Esophagus squamous epithelium (tissue), 5 donors: ENCODE results near the gene CHN2. TPM values are rescaled to one million over a fixed set of nuclear protein-coding genes. Genes with fewer than 3 reads are reported as not detected.

Source experiments
- DNase-seq: peaks from one replicate; lab custom pipeline; 2025; lab: John Stamatoyannopoulos, UW
- H3K27ac ChIP-seq, 4 donors: fragments of 200-600 bp; sonication (generic); one replicate each; pipeline ENCODE4 v1.5.1; 2016 to 2019; ENCODE audit warnings: mild to moderate bottlenecking in 1 of 4
- H3K27me3 ChIP-seq, 4 donors: fragments of 200-600 bp; sonication (generic); 1 replicate in 3 of 4; 2 replicates in 1 of 4; pipeline versions ENCODE4 v1.5.1 to v1.6.0; 2017 to 2021; ENCODE audit warnings: antibody characterized with exemption in 1 of 4
- H3K36me3 ChIP-seq, 3 donors: fragments of 200-600 bp; sonication (generic); one replicate each; pipeline ENCODE4 v1.5.1; 2016 to 2019
- H3K4me1 ChIP-seq, 3 donors: fragments of 200-600 bp; sonication (generic); one replicate each; pipeline ENCODE4 v1.5.1; 2017 to 2019
- H3K4me3 ChIP-seq, 4 donors: fragments of 200-600 bp; sonication (generic); 1 replicate in 3 of 4; 2 replicates in 1 of 4; pipeline ENCODE4 v1.5.1; 2016 to 2019; ENCODE audit warnings: mild to moderate bottlenecking in 2 of 4, moderate library complexity in 1 of 4
- H3K9me3 ChIP-seq, 3 donors: fragments of 200-600 bp; sonication (generic); one replicate each; pipeline ENCODE4 v1.5.1; 2016 to 2019
- POLR2A ChIP-seq, 4 donors: fragments of 450-650 bp; IDR thresholded peaks; one replicate each; pipeline ENCODE4 v1.6.1; 2017; ENCODE audit warnings: antibody characterized with exemption in 4 of 4, mild to moderate bottlenecking in 4 of 4, moderate library complexity in 3 of 4
- WGBS, 2 donors: methylation state at CpG; one replicate each; pipeline ENCODE4 v1.1.5; 2018; 5-methylcytosine and 5-hydroxymethylcytosine counted together
- intact Hi-C: fragments of 100-400 bp; cut with DNase I; formaldehyde crosslinking; loops from one replicate; pipeline ENCODE4 v1.15.0; 2022
- total RNA-seq, 4 donors: library from RNA; depleted of rRNA; stranded (reverse); fragments of >200 nt; gene quantifications; one replicate each; pipeline ENCODE4 v1.1.0, GENCODE V29; 2016
- TF ChIP-seq, protein P1 (sequence below), 6 experiments: fragments of 450-650 bp in 4 of 6; fragments of 200-600 bp in 2 of 6; sonication (generic) in 2 of 6; IDR thresholded peaks; one replicate each; pipeline ENCODE4 v1.5.1; 2016 to 2019; ENCODE audit warnings: antibody characterized with exemption in 6 of 6, mild to moderate bottlenecking in 4 of 6, moderate library complexity in 4 of 6
- donor health status: DM: yes; HTN: yes; CAD: no.

The CHN2 gene
- total RNA-seq, 4 donors from 2014 or later: 0.08 to 8.6 (median 1.7) TPM

DNA sequence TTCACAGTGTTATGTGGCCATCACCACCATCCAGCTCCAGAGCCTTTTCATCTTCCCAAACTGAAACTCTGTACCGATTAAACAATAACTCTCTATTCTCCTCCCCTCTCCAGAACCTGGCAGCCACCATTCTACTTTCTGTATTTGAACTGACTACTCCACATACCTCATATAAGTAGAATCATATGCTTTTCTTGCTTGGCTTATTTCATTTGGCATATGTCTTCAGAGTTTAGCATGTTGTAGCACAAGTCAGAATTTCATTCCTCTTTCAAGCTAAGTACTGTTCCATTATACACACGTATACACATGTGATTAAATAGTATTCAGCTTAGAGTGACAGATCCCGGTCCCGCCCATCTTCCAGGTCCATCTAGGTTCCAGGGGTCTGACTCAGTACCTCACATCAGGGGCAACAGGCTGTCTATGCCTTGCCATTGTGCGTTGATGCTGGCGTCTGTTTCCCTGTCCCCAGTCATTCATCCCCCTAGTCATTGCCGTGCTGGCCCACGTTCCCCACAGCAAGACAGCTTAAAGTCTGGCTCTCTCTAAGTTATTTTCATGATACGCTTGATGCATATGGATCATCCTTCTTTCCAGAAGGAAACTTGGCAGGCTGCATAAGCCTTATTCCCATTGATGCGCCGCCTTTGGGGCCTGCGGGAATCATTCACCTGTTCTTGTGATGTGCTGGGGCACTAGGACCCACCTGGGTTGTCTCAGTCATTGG lies 108.3 kb downstream of the CHN2 start:
- 88 to 89% methylated on average over 12 of the region's 12 CpGs for WGBS, 2 donors
- Histone ChIP-seq H3K4me1 (no peaks in the 10 kb centered on the region), H3K4me3 (no peak overlapping the region), H3K36me3 (no peaks in the 10 kb centered on the region), H3K27ac (no peak overlapping the region), H3K9me3 (no peaks in the 10 kb centered on the region), H3K27me3 (no peaks in the 10 kb centered on the region)
- no peak for TF ChIP-seq POLR2A (IDR thresholded peaks at IDR 0.05)
- TF ChIP-seq, protein P1, sequence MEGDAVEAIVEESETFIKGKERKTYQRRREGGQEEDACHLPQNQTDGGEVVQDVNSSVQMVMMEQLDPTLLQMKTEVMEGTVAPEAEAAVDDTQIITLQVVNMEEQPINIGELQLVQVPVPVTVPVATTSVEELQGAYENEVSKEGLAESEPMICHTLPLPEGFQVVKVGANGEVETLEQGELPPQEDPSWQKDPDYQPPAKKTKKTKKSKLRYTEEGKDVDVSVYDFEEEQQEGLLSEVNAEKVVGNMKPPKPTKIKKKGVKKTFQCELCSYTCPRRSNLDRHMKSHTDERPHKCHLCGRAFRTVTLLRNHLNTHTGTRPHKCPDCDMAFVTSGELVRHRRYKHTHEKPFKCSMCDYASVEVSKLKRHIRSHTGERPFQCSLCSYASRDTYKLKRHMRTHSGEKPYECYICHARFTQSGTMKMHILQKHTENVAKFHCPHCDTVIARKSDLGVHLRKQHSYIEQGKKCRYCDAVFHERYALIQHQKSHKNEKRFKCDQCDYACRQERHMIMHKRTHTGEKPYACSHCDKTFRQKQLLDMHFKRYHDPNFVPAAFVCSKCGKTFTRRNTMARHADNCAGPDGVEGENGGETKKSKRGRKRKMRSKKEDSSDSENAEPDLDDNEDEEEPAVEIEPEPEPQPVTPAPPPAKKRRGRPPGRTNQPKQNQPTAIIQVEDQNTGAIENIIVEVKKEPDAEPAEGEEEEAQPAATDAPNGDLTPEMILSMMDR (IDR thresholded peaks at IDR 0.05): no peak
- no peak for DNase-seq
- intact Hi-C loops: no loop called here

DNA sequence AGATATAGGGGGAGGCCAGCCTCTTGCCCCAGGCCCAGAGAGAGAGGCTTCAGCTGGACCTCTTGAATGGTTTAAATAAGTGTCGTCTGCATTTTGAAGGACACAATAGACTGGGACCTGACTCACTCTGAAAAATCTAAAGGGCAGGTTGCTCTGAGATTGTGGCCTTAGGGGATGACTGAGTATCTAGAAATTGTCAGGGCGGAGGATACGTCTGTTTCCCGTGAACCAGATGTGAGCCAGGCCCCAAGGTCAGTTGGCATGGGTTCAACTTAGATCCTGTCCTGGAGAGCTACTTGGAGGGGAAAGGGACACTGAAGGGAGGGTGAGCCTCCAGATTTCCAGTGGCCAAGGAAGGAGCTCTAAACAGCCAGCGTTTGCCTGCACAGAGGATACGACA lies 110.2 kb downstream of the CHN2 start:
- Histone ChIP-seq H3K27ac (peak overlapping the region in 1 of 4 donors; percentile 33), H3K4me1 (no peaks in the 10 kb centered on the region), H3K36me3 (no peaks in the 10 kb centered on the region), H3K9me3 (no peaks in the 10 kb centered on the region), H3K4me3 (no peak overlapping the region), H3K27me3 (peaks cover 0 to 5% (median 0%) of the 10 kb centered on the region in 4 donors)
- WGBS, 2 donors: 48 to 53% methylated on average over 6 of the region's 6 CpGs
- TF ChIP-seq POLR2A (IDR thresholded peaks at IDR 0.05): no peak
- TF ChIP-seq, protein P1 (IDR thresholded peaks at IDR 0.05): no peak
- intact Hi-C loops: no loop called here
- DNase-seq: no peak

DNA sequence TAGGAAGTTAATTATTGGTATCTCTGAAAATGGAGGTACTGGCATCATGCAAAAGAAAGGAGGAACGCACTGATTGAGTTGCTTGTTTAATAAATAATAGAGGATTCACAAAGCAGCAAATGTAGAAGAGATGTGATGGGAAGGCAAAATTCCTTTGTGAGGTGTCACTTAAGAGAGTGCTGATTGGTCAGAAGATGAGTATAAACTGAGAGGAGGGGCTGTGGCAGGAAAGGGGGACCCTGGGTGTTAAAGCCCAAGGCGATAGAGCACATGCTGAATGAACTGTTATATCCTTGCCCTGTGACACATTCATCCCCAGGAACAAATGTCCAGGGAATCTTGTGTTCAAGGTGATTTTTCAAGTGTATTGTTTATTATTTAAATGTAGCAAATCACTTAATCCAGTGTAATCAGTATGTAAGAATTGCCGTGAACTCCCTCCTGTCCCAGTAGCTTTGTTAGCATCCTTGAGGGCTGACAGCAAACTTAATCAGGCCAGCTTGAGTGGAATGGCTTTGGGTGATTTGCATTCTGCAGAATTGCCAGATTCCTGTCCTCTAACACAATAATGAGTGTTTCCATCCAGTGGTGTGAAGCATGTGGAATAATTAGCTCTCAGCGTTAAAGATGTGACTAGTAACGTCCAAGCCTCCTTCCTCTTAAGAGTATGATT lies 111.9 kb downstream of the CHN2 start:
- H3K9me3 ChIP-seq: no peaks in the 10 kb centered on the region
- no peak for TF ChIP-seq POLR2A (IDR thresholded peaks at IDR 0.05)
- TF ChIP-seq, protein P1 (IDR thresholded peaks at IDR 0.05): no peak
- no peaks in the 10 kb centered on the region for H3K36me3 ChIP-seq
- H3K27me3 ChIP-seq: peaks cover 0 to 9% (median 0%) of the 10 kb centered on the region in 4 donors
- intact Hi-C loops: no loop called here
- DNase-seq: no peak
- no peak overlapping the region for H3K27ac ChIP-seq
- no peak overlapping the region for H3K4me3 ChIP-seq
- 65 to 78% methylated on average over 5 of the region's 5 CpGs for WGBS, 2 donors
- no peaks in the 10 kb centered on the region for H3K4me1 ChIP-seq

DNA sequence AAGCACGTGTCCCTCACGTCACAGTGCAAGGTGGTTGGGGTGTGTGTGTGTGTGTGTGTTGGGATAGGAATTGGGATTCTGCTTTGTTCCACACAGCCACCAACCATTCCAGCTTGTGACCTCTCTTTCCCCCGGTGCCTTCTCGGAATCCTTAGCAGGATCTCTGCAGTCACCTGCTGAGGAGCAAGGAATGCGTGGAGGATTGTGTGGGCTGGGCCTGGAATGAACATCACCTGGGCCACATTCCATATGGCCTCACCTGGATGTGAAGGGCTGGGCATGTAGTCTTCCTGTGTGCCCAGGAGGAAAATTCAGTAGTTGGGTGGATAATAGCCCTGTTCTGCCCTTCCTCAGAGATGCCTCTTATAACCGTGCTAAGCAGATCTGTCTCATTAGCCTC lies 113.8 kb downstream of the CHN2 start:
- H3K36me3 ChIP-seq: no peaks in the 10 kb centered on the region
- no peaks in the 10 kb centered on the region for H3K4me1 ChIP-seq
- no peak for DNase-seq
- H3K27ac ChIP-seq: no peak overlapping the region
- TF ChIP-seq, protein P1 (IDR thresholded peaks at IDR 0.05): no peak
- TF ChIP-seq POLR2A (IDR thresholded peaks at IDR 0.05): no peak
- intact Hi-C loops: no loop called here
- no peaks in the 10 kb centered on the region for H3K9me3 ChIP-seq
- WGBS, 2 donors: 79 to 82% methylated on average over 5 to 6 of the region's 6 CpGs
- H3K27me3 ChIP-seq: peaks cover 0 to 12% (median 0%) of the 10 kb centered on the region in 4 donors
- H3K4me3 ChIP-seq: no peak overlapping the region
